Spleen (tissue), 11 donors: ENCODE data around the gene BRAT1. TPM values are rescaled to one million over a fixed set of nuclear protein-coding genes. Genes with fewer than 3 reads are reported as not detected.

Experiments used
- DNase-seq: peaks from one replicate; pipeline ENCODE4 v3.0.0-alpha.2; 2020
- H3K27ac ChIP-seq, 8 donors: fragments of 200-600 bp; sonication (generic) in 7 of 8; 1 replicate in 4 of 8; 2 replicates in 4 of 8; pipeline versions ENCODE4 v1.5.0 to v1.8.0; 2016 to 2021; ENCODE audit warnings: inconsistent platforms in 4 of 8, mild to moderate bottlenecking in 4 of 8, moderate library complexity in 1 of 8
- H3K27me3 ChIP-seq, 7 donors: fragments of 200-600 bp; sonication (generic) in 6 of 7; replicated peaks in 1 of 7; 1 replicate in 4 of 7; 2 replicates in 3 of 7; pipeline versions ENCODE4 v1.5.0 to v1.8.0; 2016 to 2021; ENCODE audit warnings: inconsistent platforms in 3 of 7, mild to moderate bottlenecking in 1 of 7
- H3K36me3 ChIP-seq, 6 donors: fragments of 200-600 bp; sonication (generic) in 5 of 6; 1 replicate in 4 of 6; 2 replicates in 2 of 6; pipeline versions ENCODE4 v1.5.0 to v1.8.0; 2016 to 2021; ENCODE audit warnings: inconsistent platforms in 2 of 6
- H3K4me1 ChIP-seq, 6 donors: fragments of 200-600 bp; sonication (generic) in 5 of 6; 1 replicate in 3 of 6; 2 replicates in 3 of 6; pipeline versions ENCODE4 v1.5.0 to v1.8.0; 2016 to 2021; ENCODE audit warnings: inconsistent platforms in 3 of 6
- H3K4me3 ChIP-seq, 8 donors: fragments of 200-600 bp; sonication (generic) in 7 of 8; 1 replicate in 4 of 8; 2 replicates in 4 of 8; pipeline versions ENCODE4 v1.5.0 to v1.8.0; 2016 to 2021; ENCODE audit warnings: inconsistent platforms in 4 of 8, mild to moderate bottlenecking in 4 of 8, moderate library complexity in 2 of 8
- H3K9me3 ChIP-seq, 8 donors: fragments of 200-600 bp; sonication (generic) in 7 of 8; 1 replicate in 4 of 8; 2 replicates in 4 of 8; pipeline versions ENCODE4 v1.5.0 to v1.8.0; 2016 to 2021; ENCODE audit warnings: inconsistent platforms in 4 of 8
- POLR2A ChIP-seq, 3 donors: fragments of 450-650 bp; IDR thresholded peaks; one replicate each; pipeline ENCODE4 v1.5.1; 2017; ENCODE audit warnings: antibody characterized with exemption in 3 of 3, mild to moderate bottlenecking in 1 of 3
- POLR2AphosphoS5 ChIP-seq, 3 donors: sonication (generic); formaldehyde crosslinking; IDR thresholded peaks; one replicate each; pipeline ENCODE4 v1.5.1; 2017; ENCODE audit warnings: antibody characterized with exemption in 3 of 3
- WGBS, 5 donors: extraction: QIAGEN DNeasy Blood & Tissue Kit in 3 of 5; methylation state at CpG; one replicate each; pipeline versions ENCODE4 v1.1.5 to v1.1.7; 2013 to 2018; 5-methylcytosine and 5-hydroxymethylcytosine counted together
- intact Hi-C: fragments of 100-400 bp; cut with DNase I; formaldehyde crosslinking; loops from one replicate; pipeline ENCODE4 v1.15.0; 2023; ENCODE audit warnings: low total_unique reads
- polyA plus RNA-seq, 3 donors: library from polyadenylated mRNA; stranded (reverse); fragments of 200-250 nt; gene quantifications; one replicate each; pipeline ENCODE4 v1.2.1, GENCODE V29; 2013
- total RNA-seq, 7 donors: library from RNA; depleted of rRNA in 3 of 7; stranded (reverse); fragments of >200 nt in 3 of 7; fragmentation: NEBNext Ultra II Directional in 4 of 7; extraction: Animal tissue kit (Norgen Biotek cat#: 25700) in 4 of 7; gene quantifications; one replicate each; pipeline versions ENCODE4 v1.1.0 to v1.2.1, GENCODE V29; 2016 to 2021
- TF ChIP-seq, protein P1 (sequence below), 11 experiments: fragments of 200-600 bp in 7 of 11; fragments of 450-650 bp in 4 of 11; sonication (generic) in 4 of 11; IDR thresholded peaks in 8 of 11; conservative IDR thresholded peaks in 3 of 11; 1 replicate in 7 of 11; 2 replicates in 4 of 11; pipeline versions ENCODE4 v1.4.0 to v1.8.0; 2016 to 2021; ENCODE audit warnings: antibody characterized with exemption in 11 of 11, inconsistent platforms in 4 of 11, mild to moderate bottlenecking in 1 of 11
- donor health status: healthy with polysubstance abuse.
- donor health status: DM: no; HTN: no; CAD: no; lungs with moderate emphysema.
- donor health status: DM: no; HTN: no; CAD: no.
- donor health status: Bipolar disorder and iron deficiency.
- donor health status: healthy.
- donor health status: DM: no; HTN: no; CAD: no.
- donor health status: DM: yes; HTN: yes; CAD: no.

BRAT1 gene
- total and polyA plus RNA-seq, 10 donors: 25.3 to 50.9 (median 33.4) TPM

DNA sequence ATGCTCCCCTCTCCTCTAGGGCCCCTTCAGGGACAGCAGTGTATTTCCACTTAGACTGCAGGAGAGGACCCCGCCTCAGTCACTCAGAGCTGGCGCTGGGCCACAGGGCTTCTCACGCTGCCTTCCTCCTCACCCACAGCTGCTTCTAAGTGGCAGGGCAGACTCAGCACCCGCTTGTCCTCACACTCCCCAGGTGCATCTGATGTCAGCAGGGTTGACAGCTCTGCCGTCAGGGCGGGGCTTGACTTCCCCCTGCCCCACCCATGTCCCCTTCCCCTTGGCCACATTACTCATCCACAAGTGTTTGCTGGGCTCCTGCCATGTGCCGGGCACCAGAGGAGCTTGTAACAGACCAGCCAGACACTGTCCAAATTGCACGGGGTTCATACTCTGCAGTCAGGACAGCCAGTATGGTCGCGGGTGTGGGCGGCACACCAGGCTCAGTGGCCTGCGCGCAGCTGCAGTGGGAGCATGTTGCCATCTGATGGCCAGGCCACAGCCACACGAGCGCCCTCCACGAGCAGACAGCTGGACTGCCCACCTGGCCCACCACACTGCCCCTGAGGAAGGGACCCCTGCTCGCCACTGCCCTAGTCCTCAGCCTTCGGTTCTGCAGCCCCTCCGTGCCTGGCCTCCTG lies 47.2 kb upstream of the BRAT1 start:
- TF ChIP-seq POLR2AphosphoS5 (IDR thresholded peaks at IDR 0.05): no peak
- no peak for TF ChIP-seq POLR2A (IDR thresholded peaks at IDR 0.05)
- TF ChIP-seq, protein P1, sequence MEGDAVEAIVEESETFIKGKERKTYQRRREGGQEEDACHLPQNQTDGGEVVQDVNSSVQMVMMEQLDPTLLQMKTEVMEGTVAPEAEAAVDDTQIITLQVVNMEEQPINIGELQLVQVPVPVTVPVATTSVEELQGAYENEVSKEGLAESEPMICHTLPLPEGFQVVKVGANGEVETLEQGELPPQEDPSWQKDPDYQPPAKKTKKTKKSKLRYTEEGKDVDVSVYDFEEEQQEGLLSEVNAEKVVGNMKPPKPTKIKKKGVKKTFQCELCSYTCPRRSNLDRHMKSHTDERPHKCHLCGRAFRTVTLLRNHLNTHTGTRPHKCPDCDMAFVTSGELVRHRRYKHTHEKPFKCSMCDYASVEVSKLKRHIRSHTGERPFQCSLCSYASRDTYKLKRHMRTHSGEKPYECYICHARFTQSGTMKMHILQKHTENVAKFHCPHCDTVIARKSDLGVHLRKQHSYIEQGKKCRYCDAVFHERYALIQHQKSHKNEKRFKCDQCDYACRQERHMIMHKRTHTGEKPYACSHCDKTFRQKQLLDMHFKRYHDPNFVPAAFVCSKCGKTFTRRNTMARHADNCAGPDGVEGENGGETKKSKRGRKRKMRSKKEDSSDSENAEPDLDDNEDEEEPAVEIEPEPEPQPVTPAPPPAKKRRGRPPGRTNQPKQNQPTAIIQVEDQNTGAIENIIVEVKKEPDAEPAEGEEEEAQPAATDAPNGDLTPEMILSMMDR (IDR thresholded peaks at IDR 0.05 in 8 of 11, conservative IDR thresholded peaks at IDR 0.05 in 3 of 11): no peak
- no peaks in the 10 kb centered on the region for H3K27me3 ChIP-seq
- H3K9me3 ChIP-seq: no peaks in the 10 kb centered on the region
- no peak for DNase-seq
- intact Hi-C loops: no loop called here
- peaks cover 0 to 47% (median 18%) of the 10 kb centered on the region in 6 donors for H3K4me1 ChIP-seq
- H3K27ac ChIP-seq: no peak overlapping the region
- peaks cover 0 to 58% (median 12%) of the 10 kb centered on the region in 6 donors for H3K36me3 ChIP-seq
- 66 to 78% (median 73%) methylated on average over 11 to 19 of the region's 19 CpGs for WGBS, 5 donors
- H3K4me3 ChIP-seq: no peak overlapping the region

DNA sequence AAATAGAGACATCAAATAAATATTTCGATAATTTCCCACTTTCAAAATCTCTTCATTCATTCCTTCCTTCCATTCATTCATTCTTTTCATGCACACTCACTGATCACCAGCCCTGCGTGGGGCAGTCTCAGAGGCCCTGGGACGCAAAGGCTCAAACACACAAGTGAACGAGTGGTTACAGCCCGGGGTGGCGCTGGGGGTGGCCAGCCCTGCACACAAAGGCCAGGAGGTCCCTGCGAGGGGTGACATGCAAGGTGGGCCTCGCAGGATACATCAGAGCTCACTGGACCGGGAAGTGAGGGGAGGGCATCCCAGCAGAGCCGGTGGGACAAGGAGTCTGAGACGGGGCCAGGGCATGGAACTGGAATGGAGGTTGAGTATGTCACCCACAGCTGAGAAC lies 46.6 kb upstream of the BRAT1 start:
- H3K36me3 ChIP-seq: peaks cover 0 to 64% (median 15%) of the 10 kb centered on the region in 6 donors
- WGBS, 5 donors: 90 to 93% (median 92%) methylated on average over 11 of the region's 11 CpGs
- no peaks in the 10 kb centered on the region for H3K9me3 ChIP-seq
- DNase-seq: no peak
- H3K4me3 ChIP-seq: no peak overlapping the region
- H3K4me1 ChIP-seq: peaks cover 0 to 41% (median 13%) of the 10 kb centered on the region in 6 donors
- TF ChIP-seq POLR2A (IDR thresholded peaks at IDR 0.05) (no peak), POLR2AphosphoS5 (IDR thresholded peaks at IDR 0.05) (no peak)
- TF ChIP-seq, protein P1 (IDR thresholded peaks at IDR 0.05 in 8 of 11, conservative IDR thresholded peaks at IDR 0.05 in 3 of 11): no peak
- intact Hi-C loops: no loop called here
- no peaks in the 10 kb centered on the region for H3K27me3 ChIP-seq
- no peak overlapping the region for H3K27ac ChIP-seq

DNA sequence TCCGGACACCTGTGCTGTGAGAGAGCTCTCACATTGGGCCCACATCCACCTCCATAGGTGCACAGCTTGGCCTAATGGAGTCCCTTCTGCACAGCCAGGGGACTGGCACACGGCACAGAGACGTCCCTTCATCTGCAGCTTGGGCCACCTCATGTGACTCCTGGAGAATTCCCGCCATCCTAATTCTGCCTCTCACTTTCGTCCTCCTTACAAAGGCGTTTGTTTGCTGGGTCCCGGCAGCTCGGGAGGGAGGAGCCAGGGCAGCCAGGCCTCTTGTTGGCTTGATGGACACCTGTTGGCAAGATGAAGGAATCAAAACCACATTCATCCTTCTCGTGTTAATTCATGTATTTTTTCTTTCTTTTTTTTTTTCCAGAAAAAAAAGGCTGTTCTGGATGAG lies 45.7 kb upstream of the BRAT1 start:
- no peak overlapping the region for H3K4me3 ChIP-seq
- H3K27me3 ChIP-seq: no peaks in the 10 kb centered on the region
- no peak overlapping the region for H3K27ac ChIP-seq
- 84 to 91% (median 89%) methylated on average over 9 of the region's 9 CpGs for WGBS, 5 donors
- H3K36me3 ChIP-seq: peaks cover 0 to 67% (median 17%) of the 10 kb centered on the region in 6 donors
- DNase-seq: no peak
- peaks cover 0 to 32% (median 6%) of the 10 kb centered on the region in 6 donors for H3K4me1 ChIP-seq
- intact Hi-C loops: no loop called here
- H3K9me3 ChIP-seq: no peaks in the 10 kb centered on the region
- TF ChIP-seq POLR2AphosphoS5 (IDR thresholded peaks at IDR 0.05) (no peak), POLR2A (IDR thresholded peaks at IDR 0.05) (no peak)
- TF ChIP-seq, protein P1 (IDR thresholded peaks at IDR 0.05 in 8 of 11, conservative IDR thresholded peaks at IDR 0.05 in 3 of 11): no peak

DNA sequence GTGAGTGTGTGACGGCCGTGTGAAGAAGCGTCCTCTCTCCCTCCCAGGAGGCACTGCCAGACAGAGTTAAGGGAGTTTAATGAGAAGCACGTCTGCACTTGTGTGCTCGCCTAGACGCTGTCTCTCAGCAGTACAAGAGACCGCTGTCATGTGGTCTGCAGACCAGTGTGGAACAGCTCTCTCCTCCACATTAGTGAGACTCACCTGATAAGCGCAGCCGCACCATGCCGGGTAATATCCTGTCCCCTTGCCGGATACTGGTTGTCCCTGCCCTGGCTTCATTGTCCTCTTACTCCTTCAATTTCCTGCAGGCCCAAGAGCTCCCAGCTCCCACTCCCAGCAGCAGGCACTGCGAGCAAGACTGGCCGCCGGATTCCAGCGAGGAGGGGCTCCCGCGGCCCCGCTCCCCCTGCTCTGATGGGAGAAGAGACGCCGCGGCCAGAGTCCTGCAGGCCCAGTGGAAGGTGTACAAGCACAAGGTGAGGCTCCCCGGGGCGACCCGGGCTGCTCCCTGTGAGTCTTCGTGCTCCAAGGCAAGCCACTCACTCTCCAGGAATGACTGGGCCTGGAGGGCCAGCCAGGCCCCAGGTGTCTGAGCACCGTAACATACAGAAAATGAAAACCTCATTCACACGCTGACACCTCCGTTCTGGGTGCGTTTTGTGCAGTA lies 43.0 kb upstream of the BRAT1 start:
- H3K4me3 ChIP-seq: no peak overlapping the region
- DNase-seq: no peak
- intact Hi-C loops: no loop called here
- H3K27me3 ChIP-seq: no peaks in the 10 kb centered on the region
- TF ChIP-seq, protein P1 (IDR thresholded peaks at IDR 0.05 in 8 of 11, conservative IDR thresholded peaks at IDR 0.05 in 3 of 11): no peak
- TF ChIP-seq POLR2A (IDR thresholded peaks at IDR 0.05) (no peak), POLR2AphosphoS5 (IDR thresholded peaks at IDR 0.05) (peak in 1 of 3 donors; percentile 19)
- H3K36me3 ChIP-seq: peaks cover 0 to 85% (median 25%) of the 10 kb centered on the region in 6 donors
- peaks cover 0 to 32% (median 5%) of the 10 kb centered on the region in 6 donors for H3K4me1 ChIP-seq
- H3K27ac ChIP-seq: peak overlapping the region in 1 of 8 donors; percentile 4
- WGBS, 5 donors: 77 to 86% (median 84%) methylated on average over 29 of the region's 29 CpGs
- no peaks in the 10 kb centered on the region for H3K9me3 ChIP-seq
